ENCODE measurements around the gene CELF4.

GRCh38 chr18:37403100-37403781 is 162.4 kb downstream of the CELF4 start:
- TF ChIP-seq CTCF (IDR thresholded peaks at IDR 0.05) = no peak
- no peak for TF ChIP-seq POLR2A (IDR thresholded peaks at IDR 0.05)
